MM.1S (cell line): ENCODE results near the gene MGAT4C.

Experiments used
- DNase-seq: peaks from one replicate; pipeline ENCODE4 v3.0.0-alpha.2; 2015
- H2AFZ ChIP-seq: fragments of 300-600 bp; sonication (generic); 2 replicates; pipeline ENCODE4 v1.6.0; 2016; ENCODE audit warnings: antibody characterized with exemption, low read length
- H3F3A ChIP-seq: fragments of 300-600 bp; sonication (generic); 2 replicates; pipeline ENCODE4 v1.6.1; 2016; ENCODE audit warnings: mild to moderate bottlenecking, antibody characterized with exemption, low read length, moderate library complexity, mixed read lengths; ENCODE audit not compliant: insufficient read depth
- H3K27ac ChIP-seq: fragments of 300-600 bp; sonication (generic); 2 replicates; pipeline ENCODE4 v1.5.1; 2016; ENCODE audit warnings: mild to moderate bottlenecking, low read length
- H3K27me3 ChIP-seq: fragments of 300-600 bp; sonication (generic); replicated peaks from 2 replicates; pipeline ENCODE4 v1.6.0; 2016; ENCODE audit warnings: low read length; ENCODE audit not compliant: insufficient read depth
- H3K36me3 ChIP-seq: fragments of 300-600 bp; sonication (generic); replicated peaks from 2 replicates; pipeline ENCODE4 v1.6.1; 2016; ENCODE audit warnings: mild to moderate bottlenecking, low read length, mixed read lengths; ENCODE audit not compliant: insufficient read depth
- H3K4me1 ChIP-seq: fragments of 300-600 bp; sonication (generic); 2 replicates; pipeline ENCODE4 v1.6.1; 2016; ENCODE audit warnings: low read length, mixed read lengths
- H3K4me2 ChIP-seq: fragments of 300-600 bp; sonication (generic); 2 replicates; pipeline ENCODE4 v1.6.0; 2016; ENCODE audit warnings: low read depth, low read length
- H3K4me3 ChIP-seq: fragments of 300-600 bp; sonication (generic); 2 replicates; pipeline ENCODE4 v1.5.1; 2016; ENCODE audit warnings: low read length, mixed read lengths
- H3K79me2 ChIP-seq: fragments of 300-600 bp; sonication (generic); 2 replicates; pipeline ENCODE4 v1.6.1; 2016; ENCODE audit warnings: mixed run types, low read length, mixed read lengths
- H3K9ac ChIP-seq: fragments of 300-600 bp; sonication (generic); 2 replicates; pipeline ENCODE4 v1.6.1; 2016; ENCODE audit warnings: low read length, mixed read lengths
- H3K9me2 ChIP-seq: fragments of 300-600 bp; sonication (generic); replicated peaks from 2 replicates; pipeline ENCODE4 v1.6.1; 2016; ENCODE audit warnings: mild to moderate bottlenecking, low read length, mixed read lengths; ENCODE audit not compliant: insufficient read depth
- H3K9me3 ChIP-seq: fragments of 300-600 bp; sonication (generic); replicated peaks from 2 replicates; pipeline ENCODE4 v1.6.1; 2016; ENCODE audit warnings: mild to moderate bottlenecking, low read length, mixed read lengths; ENCODE audit not compliant: insufficient read depth
- H4K20me1 ChIP-seq: fragments of 300-600 bp; sonication (generic); 2 replicates; pipeline ENCODE4 v1.6.1; 2016; ENCODE audit warnings: mild to moderate bottlenecking, low read length, moderate library complexity, mixed read lengths; ENCODE audit not compliant: insufficient read depth
- CTCF ChIP-seq: fragments of 300-600 bp; sonication (generic); IDR thresholded peaks from 2 replicates; pipeline ENCODE4 v1.5.1; 2016; ENCODE audit warnings: antibody characterized with exemption, low read length, mixed read lengths
- EZH2 ChIP-seq: fragments of 300-600 bp; sonication (generic); optimal IDR thresholded peaks from 2 replicates; pipeline ENCODE3; 2017; ENCODE audit warnings: low read depth, mild to moderate bottlenecking, antibody characterized with exemption, low read length, mixed read lengths
- EZH2phosphoT487 ChIP-seq: fragments of 300-600 bp; sonication (generic); IDR thresholded peaks from 2 replicates; pipeline ENCODE4 v1.6.1; 2018; ENCODE audit warnings: antibody characterized with exemption, low read length

MGAT4C gene

GRCh38 chr12:86122846-86123468 is 133.2 kb downstream of the MGAT4C start:
- H2AFZ ChIP-seq: no peak overlapping the region
- no peaks in the 10 kb centered on the region for H3K27me3 ChIP-seq
- H3K27ac ChIP-seq: no peak overlapping the region
- no peaks in the 10 kb centered on the region for H3K79me2 ChIP-seq
- H3K4me2 ChIP-seq: no peak overlapping the region
- no peaks in the 10 kb centered on the region for H4K20me1 ChIP-seq
- no peaks in the 10 kb centered on the region for H3K36me3 ChIP-seq
- no peak overlapping the region for H3K9ac ChIP-seq
- no peak overlapping the region for H3K4me3 ChIP-seq
- no peak for TF ChIP-seq CTCF
- no peak for TF ChIP-seq EZH2phosphoT487
- no peak for TF ChIP-seq EZH2
- H3K9me3 ChIP-seq: no peaks in the 10 kb centered on the region
- DNase-seq: no peak
- H3F3A ChIP-seq: no peaks in the 10 kb centered on the region
- H3K9me2 ChIP-seq: no peaks in the 10 kb centered on the region
- no peaks in the 10 kb centered on the region for H3K4me1 ChIP-seq

GRCh38 chr12:86118161-86118560 is 138.0 kb downstream of the MGAT4C start:
- no peak for DNase-seq
- Histone ChIP-seq H3K27ac (no peak overlapping the region), H3K4me2 (no peak overlapping the region), H3K79me2 (no peaks in the 10 kb centered on the region), H3K36me3 (no peaks in the 10 kb centered on the region), H2AFZ (no peak overlapping the region), H3K27me3 (no peaks in the 10 kb centered on the region), H3K9me3 (no peaks in the 10 kb centered on the region), H3F3A (no peaks in the 10 kb centered on the region), H4K20me1 (no peaks in the 10 kb centered on the region), H3K9ac (no peak overlapping the region), H3K4me1 (no peaks in the 10 kb centered on the region), H3K9me2 (no peaks in the 10 kb centered on the region), H3K4me3 (no peak overlapping the region)
- TF ChIP-seq CTCF (no peak), EZH2 (no peak), EZH2phosphoT487 (no peak)

GRCh38 chr12:86117711-86118110 is 138.5 kb downstream of the MGAT4C start:
- DNase-seq: no peak

More at GRCh38 chr12:86117711-86118110, 138.5 kb downstream of the MGAT4C start:
- Histone ChIP-seq H3K9me2 (no peaks in the 10 kb centered on the region), H3K4me2 (no peak overlapping the region), H3K27ac (no peak overlapping the region), H3K79me2 (no peaks in the 10 kb centered on the region), H3K9ac (no peak overlapping the region), H3K4me3 (no peak overlapping the region), H3K27me3 (no peaks in the 10 kb centered on the region), H3K9me3 (no peaks in the 10 kb centered on the region), H3K4me1 (no peaks in the 10 kb centered on the region), H3K36me3 (no peaks in the 10 kb centered on the region), H3F3A (no peaks in the 10 kb centered on the region), H4K20me1 (no peaks in the 10 kb centered on the region), H2AFZ (no peak overlapping the region)
- TF ChIP-seq EZH2: no peak
- no peak for TF ChIP-seq CTCF
- TF ChIP-seq EZH2phosphoT487: no peak
